Stimulated activated memory B cell treated with anti-CD40 and anti-IgM and Interleukin-4, amounts not matched to agents 10 μg/mL and 1 μg/mL and 100 μg/mL, for 72 hours (primary cell): ENCODE measurements around the gene TRIP11.

ENCODE experiments used
- ATAC-seq: fragments of 150-1000 bp; cut with Tn5 transposase; 2 replicates; pipeline ENCODE4 v1.10.0; 2021
- H3K27ac Mint-ChIP-seq: one replicate; pipeline ENCODE4 v1.8.0; 2022; ENCODE audit warnings: mild to moderate bottlenecking, mixed read lengths
- H3K27me3 Mint-ChIP-seq: one replicate; pipeline ENCODE4 v1.8.0; 2022; ENCODE audit warnings: mixed read lengths
- H3K36me3 Mint-ChIP-seq: one replicate; pipeline ENCODE4 v1.8.0; 2022; ENCODE audit warnings: mixed read lengths
- H3K4me1 Mint-ChIP-seq: one replicate; pipeline ENCODE4 v1.8.0; 2022; ENCODE audit warnings: mixed read lengths
- H3K4me3 Mint-ChIP-seq: one replicate; pipeline ENCODE4 v1.8.0; 2022; ENCODE audit warnings: mild to moderate bottlenecking, moderate library complexity, mixed read lengths
- H3K9me3 Mint-ChIP-seq: one replicate; pipeline ENCODE4 v1.8.0; 2022; ENCODE audit warnings: mixed read lengths

Gene TRIP11

GRCh38 chr14:91947475-91948184, 92.2 kb downstream of the TRIP11 start, which contains the start of gene FBLN5:
FBLN5 (minus strand) TSS chr14:91947694; CDS start chr14:91947229, 465 bp downstream.
- H3K36me3 Mint-ChIP-seq = no peaks in the 10 kb centered on the region
- no peak within 1 kb of the TSS for H3K27ac Mint-ChIP-seq
- ATAC-seq = peak; percentile 54

GRCh38 chr14:91946622-91947474, 93.0 kb downstream of the TRIP11 start:
- Mint-ChIP-seq H3K9me3 (no peaks in the 10 kb centered on the region), H3K27me3 (peaks cover 64% of the 10 kb centered on the region), H3K4me3 (peak overlapping the region; percentile 78), H3K4me1 (peaks cover 12% of the 10 kb centered on the region), H3K27ac (no peak overlapping the region), H3K36me3 (no peaks in the 10 kb centered on the region)
- no peak for ATAC-seq

More at GRCh38 chr14:91947475-91948184, 92.2 kb downstream of the TRIP11 start, which contains the start of gene FBLN5:
- Mint-ChIP-seq H3K9me3 (no peaks in the 10 kb centered on the region), H3K27me3 (peaks cover 64% of the 10 kb centered on the region), H3K4me3 (peak within 1 kb of the TSS; percentile 78), H3K4me1 (peaks cover 12% of the 10 kb centered on the region)

- no peak overlapping the region for H3K4me3 Mint-ChIP-seq
- H3K4me1 Mint-ChIP-seq = peaks cover 12% of the 10 kb centered on the region
- no peak for ATAC-seq
- no peaks in the 10 kb centered on the region for H3K36me3 Mint-ChIP-seq
- H3K27me3 Mint-ChIP-seq = peaks cover 60% of the 10 kb centered on the region
- H3K27ac Mint-ChIP-seq = no peak overlapping the region
- no peaks in the 10 kb centered on the region for H3K9me3 Mint-ChIP-seq
Observed at GRCh38 chr14:91945751-91946621, 93.9 kb downstream of the TRIP11 start.

DNA sequence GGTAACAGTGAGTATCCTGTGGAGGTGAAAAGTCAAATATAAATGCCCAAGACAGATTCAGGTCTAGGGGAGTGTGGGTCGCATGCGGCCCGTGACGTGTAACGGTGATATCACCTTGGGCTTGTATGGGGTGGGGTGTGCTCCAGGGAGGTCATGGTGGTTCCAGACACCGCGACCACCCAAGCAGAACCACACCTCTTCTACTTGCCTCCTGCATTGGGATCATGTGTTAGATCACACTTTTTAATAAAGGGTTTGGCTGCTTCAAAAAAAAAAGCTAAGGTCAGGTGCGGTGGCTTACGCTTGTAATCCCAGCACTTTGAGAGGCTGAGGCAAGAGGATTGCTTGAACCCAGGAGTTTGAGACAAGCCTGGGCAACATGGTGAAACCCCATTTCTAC, 96.9 kb downstream of the TRIP11 start:
- no peak overlapping the region for H3K4me3 Mint-ChIP-seq
- H3K27me3 Mint-ChIP-seq = peaks cover 47% of the 10 kb centered on the region
- peaks cover 12% of the 10 kb centered on the region for H3K4me1 Mint-ChIP-seq

DNA sequence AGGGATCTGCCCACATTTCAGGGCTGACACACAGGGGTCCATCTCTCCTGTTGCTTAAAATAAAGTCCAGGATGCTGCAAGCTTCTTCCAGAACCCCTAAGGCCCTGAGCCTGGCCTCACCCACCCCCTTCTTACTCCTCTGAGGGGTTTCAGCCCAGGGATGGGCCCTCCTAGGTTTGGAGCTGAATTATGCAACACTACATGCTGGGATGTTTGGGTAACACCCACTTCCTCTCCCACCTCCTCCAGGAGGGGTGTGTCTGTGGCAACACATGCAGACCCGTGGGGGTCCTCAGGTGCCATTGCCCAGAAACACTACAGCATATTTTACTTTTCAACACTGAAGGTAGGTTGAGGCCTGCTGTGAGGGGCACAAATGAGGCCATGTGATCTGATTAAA, 97.7 kb downstream of the TRIP11 start:
- Mint-ChIP-seq H3K9me3 (no peaks in the 10 kb centered on the region), H3K27me3 (peaks cover 39% of the 10 kb centered on the region), H3K4me3 (no peak overlapping the region), H3K4me1 (peaks cover 6% of the 10 kb centered on the region), H3K36me3 (no peaks in the 10 kb centered on the region), H3K27ac (no peak overlapping the region)
- no peak for ATAC-seq

More for the DNA sequence above, 96.9 kb downstream of the TRIP11 start:
- no peak overlapping the region for H3K27ac Mint-ChIP-seq
- H3K9me3 Mint-ChIP-seq = no peaks in the 10 kb centered on the region
- no peak for ATAC-seq
- H3K36me3 Mint-ChIP-seq = no peaks in the 10 kb centered on the region

GRCh38 chr14:91940209-91940608, 99.7 kb downstream of the TRIP11 start:
- ATAC-seq = no peak
- Mint-ChIP-seq H3K27ac (no peak overlapping the region), H3K4me3 (no peak overlapping the region), H3K27me3 (peaks cover 20% of the 10 kb centered on the region), H3K9me3 (no peaks in the 10 kb centered on the region), H3K4me1 (no peaks in the 10 kb centered on the region), H3K36me3 (no peaks in the 10 kb centered on the region)

DNA sequence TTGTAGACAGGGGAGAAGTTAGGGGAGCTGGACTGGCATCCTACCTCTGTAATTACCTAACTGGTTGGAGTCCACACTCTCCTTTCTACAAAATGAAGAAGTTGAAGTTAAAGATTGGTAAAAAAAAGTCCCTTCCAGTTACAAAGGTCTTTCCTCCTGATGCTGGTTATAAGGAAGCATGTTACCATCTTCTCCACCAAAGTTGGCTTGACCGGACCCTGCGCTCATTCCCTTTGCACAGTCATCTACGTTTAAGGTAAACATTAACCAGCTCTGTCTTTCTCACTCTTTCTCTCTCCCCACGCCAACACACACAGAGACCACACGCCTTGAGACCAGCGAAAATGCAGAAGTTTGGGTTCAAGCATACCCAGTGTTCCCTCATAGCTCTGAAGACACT, 104.3 kb downstream of the TRIP11 start:
- Mint-ChIP-seq H3K4me3 (no peak overlapping the region), H3K27ac (no peak overlapping the region), H3K27me3 (peaks cover 8% of the 10 kb centered on the region), H3K36me3 (no peaks in the 10 kb centered on the region), H3K4me1 (no peaks in the 10 kb centered on the region), H3K9me3 (no peaks in the 10 kb centered on the region)
- no peak for ATAC-seq

DNA sequence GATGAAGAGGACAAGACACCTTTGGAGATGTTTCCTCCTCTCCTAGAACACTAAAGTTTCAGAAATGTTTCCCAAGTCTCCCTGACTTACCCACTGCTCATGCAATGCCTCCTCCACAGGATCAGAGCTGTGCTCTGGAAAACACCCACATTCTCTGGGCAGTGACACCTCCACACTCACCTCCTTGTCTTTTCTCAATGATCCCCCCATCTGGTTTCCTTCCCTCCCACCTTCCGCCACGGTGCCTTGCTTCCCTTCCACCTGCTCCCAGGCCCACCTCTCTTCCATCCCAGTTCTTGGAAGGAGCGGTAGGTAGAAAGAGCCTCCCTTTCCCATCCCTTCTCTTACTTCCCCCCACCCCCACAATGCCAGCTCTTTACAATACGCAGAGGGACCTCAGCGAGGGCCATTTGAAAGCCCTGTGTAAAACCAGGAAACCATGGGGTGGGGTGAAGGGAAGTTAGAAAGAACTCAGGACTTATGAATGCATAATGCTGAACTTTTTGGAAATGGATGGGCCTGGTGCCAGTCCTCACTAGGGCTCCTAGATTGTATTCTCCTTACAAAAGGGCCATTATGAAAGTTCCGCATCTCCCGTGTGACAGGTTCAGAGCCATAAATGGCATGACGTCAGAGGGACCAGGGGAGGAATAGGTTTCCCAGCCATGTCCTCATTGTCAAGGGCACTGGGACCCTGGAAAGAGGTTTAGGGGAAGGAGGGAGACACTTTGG, 105.1 kb downstream of the TRIP11 start:
- Mint-ChIP-seq H3K36me3 (no peaks in the 10 kb centered on the region), H3K9me3 (no peaks in the 10 kb centered on the region), H3K4me3 (no peak overlapping the region), H3K4me1 (no peaks in the 10 kb centered on the region), H3K27me3 (peaks cover 8% of the 10 kb centered on the region), H3K27ac (no peak overlapping the region)
- ATAC-seq = no peak

DNA sequence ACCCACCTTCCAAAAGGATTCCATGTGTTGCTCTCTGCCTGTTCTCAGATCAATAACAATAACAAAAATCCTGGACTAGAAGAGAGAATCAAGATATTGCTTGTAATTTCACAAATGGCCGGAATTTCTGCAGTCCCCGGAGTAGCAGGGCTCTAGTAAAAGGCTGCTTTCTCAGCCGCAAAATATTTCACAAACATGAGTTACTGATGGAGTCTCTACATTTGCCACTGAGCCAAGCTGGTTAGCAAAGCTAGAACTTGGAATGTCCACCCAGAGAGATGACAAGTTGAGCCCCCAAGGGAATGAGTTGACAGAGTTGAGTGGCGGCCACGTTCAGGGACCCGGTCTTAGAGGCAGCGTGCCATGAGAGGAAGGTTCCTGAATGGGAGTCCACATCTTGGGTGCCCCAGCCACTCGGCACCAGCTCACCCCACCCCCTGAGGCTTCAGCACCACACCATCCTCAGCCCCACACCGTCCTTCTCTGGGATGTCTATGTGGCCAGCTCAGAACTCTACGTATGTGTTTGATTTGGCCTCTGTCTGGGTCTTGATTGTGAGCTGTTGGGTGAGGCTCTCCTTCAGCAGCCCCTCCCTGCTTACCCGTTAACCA, 108.3 kb downstream of the TRIP11 start:
- Mint-ChIP-seq H3K4me3 (no peak overlapping the region), H3K4me1 (no peaks in the 10 kb centered on the region), H3K36me3 (no peaks in the 10 kb centered on the region), H3K27me3 (peaks cover 8% of the 10 kb centered on the region), H3K9me3 (no peaks in the 10 kb centered on the region), H3K27ac (no peak overlapping the region)
- no peak for ATAC-seq

DNA sequence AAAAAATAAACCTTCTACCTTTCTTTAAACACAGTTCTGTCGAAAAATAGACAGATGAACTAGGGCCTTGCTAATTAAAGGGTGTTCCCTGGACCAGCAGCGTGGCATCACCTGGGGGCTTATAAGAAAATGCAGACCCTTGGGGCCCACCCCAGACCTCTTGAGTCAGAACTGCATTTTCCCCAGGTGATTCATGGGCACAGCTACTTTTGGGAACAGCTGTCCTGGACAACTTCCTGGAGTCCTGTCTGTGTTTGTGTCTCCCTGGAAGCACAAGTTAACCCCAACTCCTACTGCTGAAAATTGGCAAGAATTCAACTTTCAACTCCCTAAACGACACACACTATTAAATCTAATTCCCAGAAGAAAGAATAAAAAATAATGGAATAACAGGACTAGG, 110.2 kb downstream of the TRIP11 start:
- H3K27ac Mint-ChIP-seq = no peak overlapping the region
- peaks cover 5% of the 10 kb centered on the region for H3K27me3 Mint-ChIP-seq
- no peaks in the 10 kb centered on the region for H3K4me1 Mint-ChIP-seq
- ATAC-seq = no peak
- no peak overlapping the region for H3K4me3 Mint-ChIP-seq
- H3K9me3 Mint-ChIP-seq = no peaks in the 10 kb centered on the region
- H3K36me3 Mint-ChIP-seq = no peaks in the 10 kb centered on the region

DNA sequence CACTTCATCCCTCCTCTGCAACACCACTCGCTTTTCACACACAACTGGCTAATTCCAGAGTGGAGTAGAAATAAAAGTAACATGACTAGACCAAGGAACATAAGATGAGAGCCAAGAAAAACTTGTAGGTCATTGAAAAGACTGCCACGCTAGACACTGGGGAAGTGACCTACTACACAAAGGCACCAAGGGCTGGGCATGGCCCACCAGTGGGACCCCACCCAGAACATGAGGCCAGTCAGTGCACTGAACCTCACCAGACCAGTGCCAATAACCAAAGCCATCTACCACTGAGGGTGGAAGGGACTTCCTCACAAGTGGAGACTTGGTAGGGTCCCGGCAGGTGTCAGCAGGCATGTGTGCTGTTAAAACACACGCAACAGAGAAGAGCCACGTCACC, 112.1 kb downstream of the TRIP11 start:
- Mint-ChIP-seq H3K4me3 (no peak overlapping the region), H3K27ac (no peak overlapping the region), H3K9me3 (no peaks in the 10 kb centered on the region), H3K4me1 (no peaks in the 10 kb centered on the region), H3K36me3 (no peaks in the 10 kb centered on the region), H3K27me3 (no peaks in the 10 kb centered on the region)
- ATAC-seq = no peak

DNA sequence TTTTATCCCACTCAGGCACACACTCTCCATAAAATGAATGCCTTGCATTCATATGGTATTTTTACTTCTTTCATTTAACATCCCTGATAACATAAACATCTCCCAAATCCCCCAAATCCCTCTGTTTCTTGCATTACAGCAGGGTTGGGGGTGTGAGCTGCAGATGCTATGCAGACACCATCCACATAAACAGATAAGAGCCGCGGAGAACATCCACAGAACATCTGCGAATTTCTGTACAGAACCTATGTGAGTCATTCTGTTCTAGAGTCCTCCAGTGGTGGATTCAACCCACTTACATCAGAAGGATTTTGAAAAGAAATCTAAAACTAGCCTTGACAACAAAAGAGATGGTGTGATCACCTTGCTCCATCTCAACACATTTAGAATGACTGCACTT, 112.7 kb downstream of the TRIP11 start:
- Mint-ChIP-seq H3K27me3 (no peaks in the 10 kb centered on the region), H3K9me3 (no peaks in the 10 kb centered on the region), H3K4me1 (no peaks in the 10 kb centered on the region), H3K27ac (no peak overlapping the region), H3K4me3 (no peak overlapping the region), H3K36me3 (no peaks in the 10 kb centered on the region)
- ATAC-seq = no peak

GRCh38 chr14:91926131-91926890, 113.5 kb downstream of the TRIP11 start:
- Mint-ChIP-seq H3K27ac (no peak overlapping the region), H3K9me3 (no peaks in the 10 kb centered on the region), H3K36me3 (no peaks in the 10 kb centered on the region), H3K4me1 (no peaks in the 10 kb centered on the region), H3K4me3 (no peak overlapping the region), H3K27me3 (no peaks in the 10 kb centered on the region)
- no peak for ATAC-seq

GRCh38 chr14:91925727-91926121, 114.1 kb downstream of the TRIP11 start:
- no peaks in the 10 kb centered on the region for H3K4me1 Mint-ChIP-seq
- H3K4me3 Mint-ChIP-seq = no peak overlapping the region
- ATAC-seq = no peak
- no peaks in the 10 kb centered on the region for H3K27me3 Mint-ChIP-seq
- H3K9me3 Mint-ChIP-seq = no peaks in the 10 kb centered on the region
- no peaks in the 10 kb centered on the region for H3K36me3 Mint-ChIP-seq
- no peak overlapping the region for H3K27ac Mint-ChIP-seq
